ENCODE measurements around the gene FRMPD2.
"Not testable (repeated sequence)": the region's sequence is repeated elsewhere in the genome, so short reads cannot be mapped to it uniquely, and the experiment has no call there.

FRMPD2 gene

DNA sequence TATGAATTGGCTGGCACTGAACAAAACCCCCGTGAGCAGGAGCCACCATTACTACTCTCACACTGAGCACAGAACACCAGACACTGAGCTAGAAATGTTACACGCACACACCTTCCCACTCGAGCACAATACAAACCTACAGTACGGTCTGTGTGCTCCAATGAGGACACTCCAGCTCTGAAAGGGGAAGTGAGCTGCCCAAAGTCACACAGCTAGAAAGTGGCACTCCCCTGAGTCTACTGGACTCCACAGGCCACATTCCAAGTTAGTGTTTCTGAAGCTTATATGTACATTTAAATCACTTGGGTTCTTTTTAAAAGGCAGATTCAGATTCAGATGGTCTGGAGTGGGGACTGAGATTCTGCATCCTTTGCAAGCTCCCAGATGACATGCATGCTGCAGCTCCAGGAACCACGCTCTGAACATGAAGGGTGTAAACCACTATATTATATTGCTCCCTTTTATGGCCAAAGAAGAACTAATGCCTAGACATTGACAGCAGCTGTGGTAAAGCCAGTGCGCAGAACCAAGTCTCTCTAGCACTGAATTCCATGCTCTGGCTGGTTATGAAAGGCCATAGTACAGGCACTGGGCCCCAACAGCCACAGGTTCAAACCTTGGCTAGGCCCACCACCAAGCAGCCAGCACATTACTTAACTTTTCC, 77.1 kb downstream of the FRMPD2 start:
- DNase-seq: no peak

DNA sequence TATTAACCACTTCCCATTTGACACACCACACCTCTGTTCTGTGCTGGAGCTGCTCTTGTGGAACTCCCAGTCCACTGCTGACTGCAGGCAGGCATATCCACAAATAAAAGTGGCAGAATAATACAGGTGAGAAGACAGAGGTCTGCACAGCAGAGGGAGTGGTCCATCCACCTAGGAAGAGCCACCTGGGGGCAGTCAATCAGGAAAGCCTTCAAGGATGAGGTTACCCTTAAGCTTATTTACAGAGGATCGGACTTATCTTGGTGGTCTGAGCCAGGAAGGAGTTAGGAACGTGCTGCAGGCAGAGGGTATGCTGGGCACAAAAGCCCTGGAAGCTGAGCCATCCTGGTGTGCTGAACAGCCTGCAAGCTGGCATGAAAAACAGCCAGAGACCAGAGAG, 78.7 kb downstream of the FRMPD2 start:
- DNase-seq: no peak

DNA sequence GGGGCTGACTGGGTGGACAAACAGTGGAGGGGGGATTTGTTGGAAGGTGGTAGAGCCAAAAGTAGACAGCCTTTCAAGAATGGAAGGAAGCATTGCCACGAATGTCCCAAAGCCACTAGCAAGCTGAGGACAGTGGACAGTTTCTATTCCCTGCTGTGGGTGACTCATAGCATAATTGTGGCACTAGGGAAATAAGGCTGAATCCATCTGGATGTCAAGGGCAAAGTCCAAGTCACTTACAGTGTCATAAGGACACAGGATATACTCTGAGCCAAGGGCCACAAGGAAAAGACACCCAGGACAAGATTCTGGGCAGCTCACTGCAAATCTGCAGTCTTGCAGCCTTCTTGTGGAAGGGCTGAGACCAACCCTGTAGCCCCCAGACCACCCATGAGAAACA, 79.7 kb downstream of the FRMPD2 start:
- DNase-seq: no peak

DNA sequence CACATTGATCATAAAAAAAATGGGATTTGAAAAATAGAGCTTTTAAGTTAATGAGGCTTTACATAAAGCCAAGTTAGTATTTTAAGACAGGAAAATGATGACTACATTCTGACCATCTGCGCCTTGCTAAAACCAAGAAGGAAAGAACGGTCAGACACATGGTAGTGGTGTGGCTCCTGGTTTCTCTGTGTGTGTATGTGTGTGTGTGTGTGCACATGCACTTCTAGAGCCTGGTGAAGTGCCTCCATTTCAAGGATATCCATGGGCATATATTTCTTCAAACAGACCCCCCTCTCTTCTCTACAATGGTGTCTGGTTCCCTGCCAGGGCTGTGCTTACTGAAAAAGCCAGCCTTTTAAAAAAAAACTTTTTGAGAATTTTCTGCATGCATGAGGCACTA, 80.9 kb downstream of the FRMPD2 start:
- no peak for DNase-seq

DNA sequence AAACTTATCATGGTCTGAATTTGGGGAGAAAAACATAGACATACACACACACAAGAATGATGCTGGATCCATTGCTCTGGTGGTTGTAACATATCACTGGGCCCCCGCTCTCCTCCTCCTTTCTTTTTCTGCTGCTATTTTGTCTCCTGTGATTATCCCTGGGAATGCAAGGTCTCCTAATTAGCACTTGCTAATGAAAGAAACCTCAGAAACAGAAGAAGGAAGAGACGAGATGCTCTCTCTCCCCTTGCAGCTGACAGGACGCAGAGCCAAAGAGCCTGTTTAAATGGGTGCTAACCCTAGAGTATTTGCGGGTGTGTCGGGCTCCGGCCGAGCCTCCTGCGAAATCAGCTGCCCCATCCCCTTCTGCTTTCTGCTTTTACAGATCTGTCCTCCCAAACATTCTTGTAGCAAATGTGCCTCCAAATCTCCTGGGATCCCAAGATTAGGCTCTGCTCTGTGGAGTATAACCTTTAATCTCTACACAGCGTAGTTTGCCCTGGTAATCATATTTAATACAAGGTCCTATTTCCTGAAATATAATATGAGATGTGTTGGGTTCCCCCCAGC, 81.5 kb downstream of the FRMPD2 start:
- DNase-seq: no peak

DNA sequence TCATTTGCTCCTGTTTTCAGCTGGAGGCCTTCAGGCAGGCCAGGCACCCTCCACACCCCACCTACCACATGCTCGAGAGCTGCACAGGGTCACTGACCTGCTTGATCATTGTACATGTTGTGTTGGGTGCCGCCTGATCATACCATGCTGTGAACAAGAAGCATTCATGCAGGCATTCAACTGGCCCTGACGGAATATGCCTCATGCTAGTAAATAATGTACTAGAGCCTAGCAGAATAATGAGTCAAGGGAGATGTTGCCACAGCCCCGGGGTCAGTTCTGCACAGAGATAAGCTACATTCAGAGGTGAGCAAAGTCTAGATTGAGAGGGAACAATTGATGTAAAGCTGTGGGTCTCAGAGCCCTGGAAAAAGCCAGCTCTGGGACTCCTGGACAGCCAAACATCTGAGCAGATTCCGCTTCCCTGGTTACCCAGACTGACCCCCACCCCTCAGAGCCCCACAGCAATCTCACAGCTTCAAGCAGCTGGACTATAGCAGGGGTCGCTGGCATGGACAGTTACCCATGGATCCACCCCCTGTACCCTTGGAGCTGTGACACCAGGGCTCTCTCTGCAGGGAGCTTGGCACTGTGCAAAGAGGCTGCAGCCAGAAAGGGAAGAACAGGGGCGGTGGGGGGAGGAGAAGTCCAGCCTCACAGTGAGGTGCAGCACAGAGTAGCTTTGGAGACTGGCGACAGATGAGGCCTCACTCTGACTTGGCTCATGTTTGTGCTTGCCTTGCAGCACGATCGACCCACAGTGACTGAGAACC, 86.6 kb downstream of the FRMPD2 start:
- no peak for DNase-seq

DNA sequence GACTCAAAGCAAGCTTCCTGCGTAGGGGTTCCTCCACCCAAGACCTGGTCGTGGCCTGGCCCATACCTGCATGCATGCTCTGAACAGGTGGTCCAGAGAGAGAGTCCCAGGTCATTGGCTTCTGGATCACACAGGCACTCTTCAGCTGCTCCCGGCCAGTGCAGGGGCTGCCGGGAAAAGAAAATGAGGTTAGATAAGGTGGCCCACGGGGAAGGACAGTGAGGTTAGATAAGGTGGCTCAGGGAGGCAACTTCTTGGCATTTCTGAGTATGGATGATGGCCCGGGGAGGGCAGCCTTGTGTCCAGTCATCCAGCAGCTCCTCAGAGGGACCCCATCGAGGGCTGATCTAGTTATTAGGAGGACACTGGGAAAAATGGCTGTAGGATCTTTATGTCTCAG, 87.4 kb downstream of the FRMPD2 start:
- DNase-seq: no peak

DNA sequence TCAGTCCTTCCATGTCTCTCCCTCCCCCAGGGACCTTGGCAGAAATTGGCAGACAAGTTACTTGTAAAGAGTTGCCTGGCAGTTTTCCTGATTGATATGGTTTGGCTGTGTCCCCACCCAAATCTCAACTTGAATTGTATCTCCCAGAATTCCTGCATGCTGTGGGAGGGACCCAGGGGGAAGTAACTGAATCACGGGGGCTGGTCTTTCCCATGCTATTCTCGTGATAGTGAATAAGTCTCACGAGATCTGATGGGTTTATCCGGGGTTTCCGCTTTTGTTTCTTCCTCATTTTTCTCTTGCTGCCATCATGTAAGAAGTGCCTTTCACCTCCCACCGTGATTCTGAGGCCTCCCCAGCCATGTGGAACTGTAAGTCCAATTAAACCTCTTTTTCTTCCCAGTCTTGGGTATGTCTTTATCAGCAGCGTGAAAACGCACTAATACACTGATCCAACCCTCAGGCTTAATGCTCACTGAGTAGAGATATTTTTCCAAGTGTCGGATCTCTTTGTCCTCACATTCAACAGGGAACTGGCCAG, 88.2 kb downstream of the FRMPD2 start:
- not testable (repeated sequence) for DNase-seq

DNA sequence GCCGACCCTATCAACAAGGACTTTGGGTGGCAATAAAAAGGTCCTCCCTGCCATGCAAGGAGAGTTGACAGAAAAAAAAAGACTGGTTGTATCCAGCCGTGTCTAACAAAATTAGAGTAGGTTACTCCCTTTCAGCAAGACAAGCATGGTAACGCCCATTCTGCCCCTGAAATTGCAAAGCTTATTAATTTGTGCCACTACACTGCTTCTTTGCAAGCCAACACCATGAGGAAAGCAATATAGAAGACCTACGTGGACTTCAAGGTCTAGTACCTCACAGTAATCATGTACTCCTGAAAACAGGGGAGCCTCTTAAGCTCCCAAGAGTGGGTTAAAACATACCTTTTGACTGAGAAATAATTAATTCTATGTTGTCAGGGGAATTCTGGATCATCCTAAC, 90.3 kb downstream of the FRMPD2 start:
- DNase-seq: no peak

DNA sequence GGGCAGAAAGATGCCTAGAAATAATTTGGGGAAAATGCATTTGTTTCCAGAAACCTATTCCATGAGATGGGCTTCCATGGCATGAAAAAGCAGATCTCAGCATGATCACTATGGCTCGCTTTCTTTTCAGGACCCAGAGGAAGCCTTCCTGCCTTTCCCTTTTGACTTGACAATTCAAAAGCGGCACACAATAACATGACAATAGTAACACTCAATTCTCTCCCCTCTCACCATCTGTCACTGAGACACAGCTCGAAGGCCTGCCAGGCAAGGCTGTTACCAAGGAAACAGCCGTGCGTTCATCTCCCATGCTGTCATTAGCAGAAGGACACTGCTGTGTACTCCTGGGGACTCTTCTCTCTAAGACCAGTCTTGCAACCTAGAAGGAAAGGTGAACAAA, 101.8 kb downstream of the FRMPD2 start:
- not testable (repeated sequence) for DNase-seq

DNA sequence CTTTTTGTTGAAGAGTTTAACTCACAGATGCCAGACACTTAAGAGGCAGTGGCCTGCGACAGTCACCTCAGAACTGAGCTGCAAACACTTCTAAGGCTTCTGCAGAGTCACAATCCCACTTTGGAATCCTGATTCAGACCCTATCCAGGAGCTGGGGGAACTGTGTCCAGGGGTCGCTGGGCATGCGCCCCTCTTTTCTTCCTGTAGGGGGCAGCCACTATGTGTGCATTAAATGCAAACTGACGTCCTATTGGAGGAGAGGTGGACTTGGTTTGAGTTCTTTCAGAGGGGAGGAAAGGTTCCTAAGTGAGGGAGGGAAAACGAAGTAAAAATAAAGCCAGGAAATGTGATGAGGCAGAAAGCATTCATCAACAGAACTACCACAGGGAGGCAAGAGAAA, 113.8 kb downstream of the FRMPD2 start:
- not testable (repeated sequence) for DNase-seq

DNA sequence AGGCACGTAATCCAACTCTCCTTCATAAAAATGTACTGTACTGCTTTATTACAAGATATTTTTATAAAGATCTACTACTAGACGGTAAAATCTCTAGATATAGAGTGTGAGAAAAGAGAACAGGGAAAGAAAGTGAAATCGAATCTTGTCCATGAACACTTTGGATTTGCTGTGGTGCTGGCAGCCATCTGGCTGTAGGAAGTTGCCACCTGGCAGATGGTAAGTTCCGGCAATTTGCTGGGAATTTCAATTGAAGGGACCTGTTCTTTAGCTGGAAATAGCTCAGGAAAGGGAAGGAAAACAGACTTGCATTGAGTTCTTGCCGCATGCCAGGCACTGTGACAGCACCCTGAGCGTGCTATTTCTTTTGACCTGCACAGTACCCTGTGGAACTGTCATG, 114.3 kb downstream of the FRMPD2 start:
- DNase-seq: not testable (repeated sequence)

DNA sequence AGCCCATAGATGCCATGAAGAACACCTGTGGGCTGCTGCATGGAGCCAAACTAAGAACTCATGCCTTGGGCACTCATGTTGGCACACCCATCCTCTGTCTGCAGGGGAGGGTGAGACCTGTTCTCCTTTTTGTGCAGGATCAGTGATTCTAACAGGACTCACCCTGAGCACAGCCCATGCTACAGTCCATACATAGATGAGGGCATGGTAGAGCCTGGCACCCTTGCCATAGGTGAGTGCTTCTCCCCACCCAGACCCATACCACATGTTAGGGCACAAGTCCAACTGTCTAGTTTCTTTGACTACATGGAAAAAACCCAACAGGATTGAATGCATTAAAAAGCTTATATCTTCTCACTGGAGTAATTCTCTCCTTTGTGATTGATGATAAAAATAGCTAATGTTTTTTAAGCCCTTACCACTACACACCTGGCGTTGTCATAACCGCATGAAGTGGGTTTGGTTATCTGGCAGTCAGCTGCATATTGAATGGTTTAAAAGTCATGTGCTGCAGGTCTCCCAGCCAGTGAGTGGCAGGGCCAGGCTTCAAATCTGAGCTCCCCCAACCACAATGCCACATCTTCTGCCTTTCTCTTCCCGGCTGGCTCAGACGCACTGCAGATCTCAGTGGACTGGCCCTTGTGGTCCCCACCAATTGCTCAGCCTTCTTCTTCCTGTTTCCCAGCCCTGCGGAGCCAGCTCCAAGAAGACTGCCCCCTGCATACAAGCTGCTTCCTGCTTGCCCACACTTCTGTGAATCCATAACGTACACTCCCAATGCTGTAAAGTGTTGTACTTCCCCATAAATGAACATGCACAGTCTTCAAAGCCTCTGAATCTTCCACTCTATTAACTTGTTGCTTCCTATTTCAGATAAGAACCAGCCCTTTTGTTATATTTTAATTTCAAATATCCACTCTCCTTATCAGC, 120.0 kb downstream of the FRMPD2 start:
- DNase-seq: not testable (repeated sequence)

DNA sequence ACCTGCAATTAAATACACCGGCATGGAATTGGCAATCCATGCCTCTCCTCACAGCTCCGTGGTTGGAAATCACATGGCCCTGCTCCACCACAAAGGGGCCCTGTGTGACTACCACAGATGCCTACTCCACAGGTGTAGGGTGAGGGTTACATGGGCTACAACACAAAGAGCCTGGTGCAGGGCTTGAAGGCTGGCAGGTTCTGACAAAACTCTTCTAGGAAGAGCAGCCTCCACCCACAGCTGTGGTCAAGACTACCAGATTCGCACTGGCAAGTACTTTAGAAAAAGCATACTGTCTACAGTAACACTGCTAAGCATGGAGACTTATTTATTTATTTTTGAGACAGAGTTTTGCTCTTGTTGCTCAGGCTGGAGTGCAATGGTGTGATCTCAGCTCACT, 126.9 kb downstream of the FRMPD2 start:
- DNase-seq: not testable (repeated sequence)

DNA sequence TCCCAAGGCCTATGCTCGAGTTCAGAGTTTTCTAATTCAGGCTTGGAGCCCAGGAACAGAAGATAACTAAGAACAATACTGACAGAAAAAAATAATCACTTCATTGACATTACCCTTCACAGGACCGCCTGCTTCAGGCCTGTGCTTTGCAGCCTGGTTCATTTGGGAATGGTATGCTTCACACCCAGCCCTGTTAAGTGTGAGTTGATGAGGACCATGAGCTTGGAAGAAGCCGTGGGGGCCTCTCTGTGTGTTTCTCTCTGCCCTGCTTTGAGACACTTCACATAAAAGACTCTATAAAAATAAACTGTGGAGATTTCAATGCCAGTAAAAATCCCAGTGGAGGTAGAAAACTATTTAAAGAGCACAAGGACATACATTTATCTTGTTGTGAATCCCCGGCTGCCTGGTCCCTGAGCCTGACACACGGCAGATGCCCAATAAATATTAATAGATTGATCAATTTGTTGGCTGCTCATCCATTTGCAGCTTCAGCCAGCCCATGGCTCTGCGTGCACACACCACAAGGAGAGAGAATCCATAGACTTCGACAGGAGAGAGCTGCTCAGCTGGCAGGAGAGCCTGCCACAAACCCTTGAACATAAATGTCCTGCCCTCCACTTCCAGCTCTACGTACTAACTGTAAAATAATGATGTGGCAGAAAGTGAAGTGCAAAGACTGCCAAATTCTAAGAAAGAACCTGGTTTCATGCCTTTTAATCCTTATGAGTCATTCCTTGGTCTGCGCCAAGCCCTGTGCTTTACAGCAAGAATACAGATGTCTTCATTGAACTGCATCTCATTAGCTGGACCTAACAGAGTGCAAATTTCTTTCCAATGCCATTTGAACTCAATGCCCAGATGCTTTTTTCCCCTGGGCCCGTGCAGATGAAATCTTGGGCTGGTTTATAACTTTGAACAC, 130.5 kb downstream of the FRMPD2 start:
- not testable (repeated sequence) for DNase-seq

DNA sequence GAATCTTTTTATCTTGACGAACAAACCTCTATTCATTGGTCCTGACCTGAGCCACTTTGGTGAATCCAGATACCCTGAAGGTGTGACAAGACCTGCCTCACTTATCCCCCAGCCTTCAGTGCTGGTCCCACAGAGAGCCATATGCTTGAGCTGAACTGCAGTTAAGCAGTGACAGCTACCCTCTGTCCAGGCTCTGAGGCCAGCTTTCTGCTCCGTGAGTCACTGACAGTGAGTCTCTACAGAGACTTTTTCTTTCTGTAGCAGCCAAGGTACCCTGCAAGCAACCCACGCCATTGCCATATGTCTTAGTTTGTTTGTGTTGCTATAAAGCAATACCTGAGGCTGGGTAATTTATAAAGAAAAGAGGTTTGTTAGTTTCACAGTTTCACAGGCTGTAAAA, 133.5 kb downstream of the FRMPD2 start:
- DNase-seq: not testable (repeated sequence)

DNA sequence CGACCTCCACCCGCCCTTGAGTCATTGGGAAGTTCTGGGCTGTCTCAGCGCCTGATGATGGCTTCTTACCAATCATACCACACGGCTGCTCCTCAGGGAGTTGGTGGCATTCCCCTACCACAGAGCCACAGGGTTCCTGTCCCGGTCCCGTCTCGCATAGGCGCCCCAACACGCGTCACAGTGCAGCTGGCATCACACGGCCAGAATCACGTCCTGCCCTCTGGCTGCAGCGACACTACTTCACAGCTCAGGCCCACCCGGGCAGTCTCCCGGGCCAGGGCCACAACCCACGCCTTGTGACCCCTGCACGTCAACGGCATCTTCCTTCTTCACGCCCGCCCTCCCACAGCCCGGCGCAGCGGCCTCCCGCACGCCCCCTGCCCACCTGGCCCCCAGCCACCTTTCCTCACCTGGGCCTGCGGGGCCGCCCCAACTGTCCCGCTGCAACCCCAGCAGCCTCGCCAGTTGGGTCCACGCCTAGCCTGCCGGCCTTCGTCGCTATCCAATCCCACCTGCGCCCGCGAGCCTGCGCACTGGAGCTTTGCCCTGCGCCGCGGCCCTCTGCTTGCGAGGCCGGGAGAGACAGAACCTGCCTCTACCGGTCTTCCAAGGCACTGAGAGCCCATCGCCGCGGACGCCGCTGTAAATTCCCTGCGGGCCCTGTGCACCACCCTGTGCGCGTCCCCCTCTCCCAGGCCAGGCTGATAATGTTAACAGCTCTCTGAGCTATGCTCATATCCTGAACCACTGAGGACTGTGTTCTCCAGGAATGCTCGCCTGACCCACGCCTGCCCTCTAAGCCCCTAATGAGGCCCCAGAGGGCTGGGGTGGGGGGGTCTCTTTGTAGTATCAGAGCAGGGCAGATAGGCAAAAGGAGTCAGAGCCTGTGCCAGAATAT, 134.3 kb downstream of the FRMPD2 start:
- not testable (repeated sequence) for DNase-seq

DNA sequence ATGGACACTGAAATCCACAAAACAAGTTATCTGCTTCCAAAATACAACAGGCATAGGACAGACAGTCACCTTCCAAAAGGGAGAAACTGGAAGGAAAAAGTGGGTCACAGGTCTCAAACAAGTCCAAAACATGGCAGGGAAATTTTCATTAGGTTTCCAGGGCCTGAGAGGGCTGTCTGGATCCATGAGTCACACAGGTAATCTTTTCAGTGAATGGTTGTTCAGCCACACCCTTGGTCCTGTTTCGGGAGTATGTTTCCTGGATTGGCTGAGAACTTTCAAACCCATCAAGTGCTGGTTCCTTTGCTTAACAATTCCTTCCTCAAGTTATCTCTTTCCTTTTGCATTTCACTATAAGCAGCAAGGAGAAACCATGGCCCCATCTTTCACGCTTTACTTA, 145.5 kb downstream of the FRMPD2 start:
- DNase-seq: not testable (repeated sequence)

DNA sequence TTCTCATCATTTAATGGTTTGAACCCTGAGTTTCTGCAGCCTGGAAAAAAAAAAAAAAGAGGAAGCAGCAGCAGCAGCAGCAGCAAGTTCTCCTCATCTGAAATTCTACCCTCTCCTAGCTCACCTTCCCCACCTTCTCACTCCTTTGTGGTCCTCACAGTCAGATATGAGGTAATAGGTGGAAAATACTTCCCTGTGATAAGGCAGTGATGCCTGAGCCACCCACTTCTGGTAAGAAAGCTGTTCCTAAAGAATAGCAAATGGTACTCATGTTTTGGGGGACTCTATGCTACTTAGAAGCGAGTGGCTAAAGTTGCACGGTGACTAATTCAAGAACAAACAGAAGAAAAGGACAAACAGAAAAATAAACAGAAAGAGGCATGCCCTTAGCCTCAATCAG, 148.2 kb downstream of the FRMPD2 start:
- DNase-seq: not testable (repeated sequence)

DNA sequence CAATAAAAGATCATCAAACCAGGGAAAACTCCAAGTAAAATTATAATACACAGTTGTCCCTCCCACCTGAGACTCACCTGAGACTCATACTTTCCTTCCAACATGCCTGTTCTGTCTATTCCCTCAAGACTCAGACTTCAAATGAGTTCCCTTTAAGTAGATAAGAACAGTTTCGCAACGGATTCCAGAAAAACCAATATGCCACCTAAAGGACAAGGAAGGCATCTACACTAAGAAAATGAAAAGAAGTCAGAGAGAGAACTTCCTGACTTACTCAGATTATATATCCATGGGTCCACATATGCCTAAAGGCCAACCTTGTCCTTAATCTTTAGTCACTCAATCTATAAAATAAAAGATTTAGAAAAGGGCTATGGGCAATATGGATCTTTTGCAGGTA, 148.9 kb downstream of the FRMPD2 start:
- not testable (repeated sequence) for DNase-seq

DNA sequence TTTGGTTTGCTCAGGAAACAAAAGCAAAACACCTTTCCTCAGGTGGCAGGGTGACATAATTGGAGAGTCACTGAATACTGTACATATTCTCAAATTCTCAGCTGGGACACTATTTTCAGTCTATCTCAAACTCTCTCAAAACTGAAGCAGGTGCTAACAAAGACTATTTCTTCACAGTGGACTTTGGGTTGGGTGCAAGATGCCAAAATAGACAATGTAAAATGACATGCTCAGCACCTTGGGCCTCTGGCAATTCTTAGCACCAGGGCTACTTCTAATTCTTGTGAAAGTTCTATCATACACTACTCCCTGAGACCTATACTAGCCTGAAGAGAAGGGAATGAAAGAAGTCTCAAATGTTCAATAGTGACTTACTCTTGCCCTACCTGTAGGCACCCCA, 151.9 kb downstream of the FRMPD2 start:
- DNase-seq: not testable (repeated sequence)
